Effector memory CD4-positive, alpha-beta T cell (primary cell): ENCODE results near the gene OR10G7.
"Not testable (repeated sequence)": the region's sequence is repeated elsewhere in the genome, so short reads cannot be mapped to it uniquely, and the experiment has no call there.

Experiments
- DNase-seq, 3 donors: peaks; one replicate each; pipeline ENCODE4 v3.0.0-alpha.2; 2020
- H3K27ac ChIP-seq: 2 replicates; pipeline ENCODE4 v1.7.0; 2013; ENCODE audit warnings: mild to moderate bottlenecking, low read length, moderate library complexity; ENCODE audit not compliant: insufficient read depth, poor library complexity, severe bottlenecking
- H3K27me3 ChIP-seq: replicated peaks from 2 replicates; pipeline ENCODE4 v1.7.0; 2013; ENCODE audit warnings: mild to moderate bottlenecking, low read length; ENCODE audit not compliant: insufficient read depth, control insufficient read depth, poor library complexity, severe bottlenecking
- H3K36me3 ChIP-seq: 2 replicates; pipeline ENCODE4 v1.7.0; 2013; ENCODE audit warnings: mild to moderate bottlenecking, low read length, moderate library complexity; ENCODE audit not compliant: control insufficient read depth, insufficient read depth
- H3K4me1 ChIP-seq: 2 replicates; pipeline ENCODE4 v1.7.0; 2013; ENCODE audit warnings: low read length, mild to moderate bottlenecking; ENCODE audit not compliant: control insufficient read depth, insufficient read depth, poor library complexity, severe bottlenecking
- H3K4me3 ChIP-seq: 2 replicates; pipeline ENCODE4 v1.7.0; 2013; ENCODE audit warnings: low read length, low read depth, mild to moderate bottlenecking; ENCODE audit not compliant: insufficient read depth, poor library complexity, severe bottlenecking
- H3K9me3 ChIP-seq: 2 replicates; pipeline ENCODE4 v1.7.0; 2013; ENCODE audit warnings: mild to moderate bottlenecking, low read length, moderate library complexity; ENCODE audit not compliant: control insufficient read depth

OR10G7 gene

GRCh38 chr11:124050748-124051147 lies 9.6 kb upstream of the OR10G7 start:
- no peaks in the 10 kb centered on the region for H3K4me1 ChIP-seq
- no peak overlapping the region for H3K4me3 ChIP-seq
- H3K36me3 ChIP-seq: no peaks in the 10 kb centered on the region

GRCh38 chr11:124043420-124043819 lies 2.3 kb upstream of the OR10G7 start:
- no peaks in the 10 kb centered on the region for H3K9me3 ChIP-seq
- H3K4me3 ChIP-seq: no peak overlapping the region
- DNase-seq: no peak
- no peak overlapping the region for H3K27ac ChIP-seq
- no peaks in the 10 kb centered on the region for H3K36me3 ChIP-seq
- H3K27me3 ChIP-seq: no peaks in the 10 kb centered on the region
- H3K4me1 ChIP-seq: no peaks in the 10 kb centered on the region

More at GRCh38 chr11:124050748-124051147, 9.6 kb upstream of the OR10G7 start:
- H3K27me3 ChIP-seq: no peaks in the 10 kb centered on the region
- no peak overlapping the region for H3K27ac ChIP-seq
- DNase-seq: no peak
- no peaks in the 10 kb centered on the region for H3K9me3 ChIP-seq

- DNase-seq: no peak
- Histone ChIP-seq H3K9me3 (no peaks in the 10 kb centered on the region), H3K27ac (no peak overlapping the region), H3K4me1 (no peaks in the 10 kb centered on the region), H3K27me3 (no peaks in the 10 kb centered on the region), H3K4me3 (no peak overlapping the region), H3K36me3 (no peaks in the 10 kb centered on the region)
These were observed 1.6 kb downstream of the OR10G7 start for GRCh38 chr11:124039557-124039956.

- no peak for DNase-seq
- Histone ChIP-seq H3K36me3 (no peaks in the 10 kb centered on the region), H3K4me1 (no peaks in the 10 kb centered on the region), H3K4me3 (no peak overlapping the region), H3K27ac (no peak overlapping the region), H3K27me3 (no peaks in the 10 kb centered on the region), H3K9me3 (no peaks in the 10 kb centered on the region)
These were observed 4.5 kb downstream of the OR10G7 start for GRCh38 chr11:124036666-124037065.

GRCh38 chr11:124026498-124026897 lies 14.6 kb downstream of the OR10G7 start, which contains the start of gene OR10G8:
OR10G8 (plus strand) TSS chr11:124026798; CDS start chr11:124029623, 2,825 bp downstream.
- no peaks in the 10 kb centered on the region for H3K36me3 ChIP-seq
- no peaks in the 10 kb centered on the region for H3K27me3 ChIP-seq
- H3K4me1 ChIP-seq: no peaks in the 10 kb centered on the region
- DNase-seq: no peak
- no peak within 1 kb of the TSS for H3K4me3 ChIP-seq
- no peak within 1 kb of the TSS for H3K27ac ChIP-seq
- H3K9me3 ChIP-seq: no peaks in the 10 kb centered on the region

GRCh38 chr11:124015837-124016236 lies 25.3 kb downstream of the OR10G7 start:
- not testable (repeated sequence) for H3K27ac ChIP-seq, H3K27me3 ChIP-seq, DNase-seq, H3K9me3 ChIP-seq, H3K36me3 ChIP-seq, H3K4me3 ChIP-seq, H3K4me1 ChIP-seq

GRCh38 chr11:124012697-124013096 lies 28.4 kb downstream of the OR10G7 start, which contains the start of gene OR10G4:
OR10G4 (plus strand) TSS chr11:124012997; CDS start chr11:124015575, 2,578 bp downstream.
- no peak within 1 kb of the TSS for H3K27ac ChIP-seq
- H3K4me1 ChIP-seq: no peaks in the 10 kb centered on the region
- no peaks in the 10 kb centered on the region for H3K27me3 ChIP-seq
- no peak within 1 kb of the TSS for H3K4me3 ChIP-seq
- no peak for DNase-seq
- no peaks in the 10 kb centered on the region for H3K9me3 ChIP-seq
- H3K36me3 ChIP-seq: no peaks in the 10 kb centered on the region

GRCh38 chr11:123995119-123995518 lies 46.0 kb downstream of the OR10G7 start, which contains the start of gene OR10G6:
OR10G6 (minus strand) TSS chr11:123995161; CDS start chr11:123995161, 0 bp downstream.
- DNase-seq: no peak
- Histone ChIP-seq H3K9me3 (no peaks in the 10 kb centered on the region), H3K27me3 (no peaks in the 10 kb centered on the region), H3K27ac (no peak within 1 kb of the TSS), H3K4me3 (no peak within 1 kb of the TSS), H3K36me3 (no peaks in the 10 kb centered on the region), H3K4me1 (no peaks in the 10 kb centered on the region)
